ENCODE measurements around the gene C2orf66. TPM values are rescaled to one million over a fixed set of nuclear protein-coding genes. Genes with fewer than 3 reads are reported as not detected.
A peak's percentile ranks its signal among the peaks of the same experiment; 100 is the strongest.

The C2orf66 gene
- not detected for total RNA-seq (2021; ENCODE audit: unreplicated experiment)
- 0.11 TPM in 1 of 2 replicates, not detected in the other for polyA plus RNA-seq (2012)
- percentile 34 among the genes with signal in this experiment for Bru-seq, nascent RNA
- BruChase-seq, experiment 1, labeled RNA remaining after a 6-hour chase: percentile 56 among the genes with signal in this experiment
- BruChase-seq, experiment 2, labeled RNA remaining after a 2-hour chase: percentile 50 among the genes with signal in this experiment
- long read RNA-seq: 0 reads

DNA sequence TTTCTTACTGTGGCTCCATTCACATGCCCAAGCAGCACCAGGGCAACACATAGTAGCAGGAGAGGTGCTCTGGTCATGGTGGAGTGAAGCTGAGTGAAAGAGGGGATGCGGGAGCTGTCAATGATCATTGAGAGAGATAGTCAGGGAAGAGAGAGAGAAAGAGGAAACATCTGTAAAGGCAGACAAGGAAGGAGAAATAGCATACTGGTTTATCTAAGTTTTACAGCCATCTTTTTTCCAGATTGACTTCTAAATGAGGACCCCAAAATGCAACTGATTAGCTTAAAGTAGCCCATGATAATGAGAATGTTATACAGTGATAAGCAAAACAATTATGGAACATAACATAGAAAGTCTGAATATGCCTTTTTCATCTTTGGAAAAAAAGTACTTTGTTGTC is at the start of gene C2orf66:
Gene C2orf66, minus strand, starts transcription at position 96 of the 400 bp plus-strand sequence. Its CDS starts 19 bp downstream, at position 77.
- Histone ChIP-seq H3K27me3 (ENCODE audit: insufficient read depth, low read length) (no peaks in the 10 kb centered on the region), H2AFZ (ENCODE audit: low read depth, low read length, poor library complexity, severe bottlenecking) (no peak within 1 kb of the TSS), H3K9ac (ENCODE audit: low read length) (no peak within 1 kb of the TSS), H3K36me3 (ENCODE audit: control insufficient read depth in 1 of 2, insufficient read depth in 2 of 2, low read length in 2 of 2) (no peaks in the 10 kb centered on the region), H3K27ac (ENCODE audit: low read depth, low read length) (no peak within 1 kb of the TSS), H4K20me1 (ENCODE audit: insufficient read depth) (no peaks in the 10 kb centered on the region), H3K4me3 (replicated peaks in 1 of 2; ENCODE audit: low read depth in 1 of 2, low read length in 2 of 2) (no peak within 1 kb of the TSS), H3K9me3 (ENCODE audit: control insufficient read depth in 1 of 2, insufficient read depth in 1 of 2, low read depth in 1 of 2, low read length in 2 of 2) (no peaks in the 10 kb centered on the region), H3K4me1 (ENCODE audit: control insufficient read depth in 1 of 2, insufficient read depth in 2 of 2, low read length in 2 of 2) (no peaks in the 10 kb centered on the region), H3K9me2 (ENCODE audit: insufficient read depth) (no peaks in the 10 kb centered on the region), H3K4me2 (ENCODE audit: low read length) (no peak within 1 kb of the TSS), H3K79me2 (ENCODE audit: insufficient read depth, low read length) (no peaks in the 10 kb centered on the region)
- ATAC-seq (no peak), DNase-seq (ENCODE audit: low read depth, low spot score) (no peak)
- TF ChIP-seq ZNF274 (IDR thresholded peaks at IDR 0.05; ENCODE audit: low read depth, low read length): no peak
- no peak for TF ChIP-seq ZFX (IDR thresholded peaks at IDR 0.05)
- no peak for TF ChIP-seq REST (IDR thresholded peaks at IDR 0.05; ENCODE audit: low read depth)
- no peak for TF ChIP-seq RAD21 (IDR thresholded peaks at IDR 0.05; ENCODE audit: low read depth)
- no peak for TF ChIP-seq JUND (IDR thresholded peaks at IDR 0.05)
- intact Hi-C loops (cut with micrococcal nuclease): no loop called here
- ChIA-PET CTCF (interaction anchor here (0.6 kb wide), 1 partner anchor 19 kb away, joined by 6 read pairs; no protein-coding TSS in a partner anchor), POLR2A (no interaction called here), RAD21 (ENCODE audit: low non-redundant PET in 1 of 2, low total read pairs in 2 of 2, uncharacterized antibody in 2 of 2, unreplicated experiment in 2 of 2) (no interaction called here)
- no TSS peak for BruUV-seq (replicated peaks)

DNA sequence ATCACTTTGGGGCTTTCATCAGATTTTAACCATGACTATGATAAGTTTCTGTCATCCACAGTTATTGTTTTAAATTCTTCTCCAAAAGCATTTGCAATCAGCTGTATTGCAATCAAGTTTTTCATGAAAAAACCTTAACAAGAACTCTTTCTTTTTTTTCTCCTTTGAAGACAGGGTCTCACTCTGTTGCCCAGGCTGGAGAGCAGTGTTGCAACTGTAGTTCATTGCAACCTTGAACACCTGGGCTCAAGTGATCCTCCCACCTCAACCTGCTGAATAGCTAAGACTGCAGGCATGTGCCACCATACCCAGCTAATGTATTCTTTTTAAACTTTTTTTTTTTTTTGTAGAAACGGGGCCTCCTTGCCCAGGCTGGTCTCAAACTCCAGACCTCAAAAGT is 45.5 kb upstream of the C2orf66 start:
- H3K4me1 ChIP-seq (ENCODE audit: control insufficient read depth in 1 of 2, insufficient read depth in 2 of 2, low read length in 2 of 2): no peaks in the 10 kb centered on the region

More for the DNA sequence above, 45.5 kb upstream of the C2orf66 start:
- H3K27me3 ChIP-seq (ENCODE audit: insufficient read depth, low read length): no peaks in the 10 kb centered on the region
- no TSS peak for BruUV-seq (replicated peaks)
- peaks cover 5% of the 10 kb centered on the region in 2 experiments; a peak in 1 of 4 replicates for H3K9me3 ChIP-seq (ENCODE audit: control insufficient read depth in 1 of 2, insufficient read depth in 1 of 2, low read depth in 1 of 2, low read length in 2 of 2)
- ATAC-seq (no peak), DNase-seq (ENCODE audit: low read depth, low spot score) (no peak)
- no peak overlapping the region for H2AFZ ChIP-seq (ENCODE audit: low read depth, low read length, poor library complexity, severe bottlenecking)
- ChIA-PET RAD21 (ENCODE audit: low non-redundant PET in 1 of 2, low total read pairs in 2 of 2, uncharacterized antibody in 2 of 2, unreplicated experiment in 2 of 2) (interaction anchor here in 1 of 2 experiments (0.7 kb wide), 1 partner anchor 236 kb away, joined by 5 read pairs; no protein-coding TSS in a partner anchor), CTCF (no interaction called here), POLR2A (no interaction called here)
- no peaks in the 10 kb centered on the region for H3K36me3 ChIP-seq (ENCODE audit: control insufficient read depth in 1 of 2, insufficient read depth in 2 of 2, low read length in 2 of 2)
- H3K4me3 ChIP-seq (replicated peaks in 1 of 2; ENCODE audit: low read depth in 1 of 2, low read length in 2 of 2): no peak overlapping the region
- H3K9ac ChIP-seq (ENCODE audit: low read length): no peak overlapping the region
- intact Hi-C loops (cut with micrococcal nuclease): loop anchor here (5.0 to 10.0 kb wide), 2 partner anchors 310 to 523 kb away; no protein-coding TSS in a partner anchor
- no peak overlapping the region for H3K4me2 ChIP-seq (ENCODE audit: low read length)
- H3K79me2 ChIP-seq (ENCODE audit: insufficient read depth, low read length): no peaks in the 10 kb centered on the region
- H4K20me1 ChIP-seq (ENCODE audit: insufficient read depth): no peaks in the 10 kb centered on the region
- no peak overlapping the region for H3K27ac ChIP-seq (ENCODE audit: low read depth, low read length)
- no peaks in the 10 kb centered on the region for H3K9me2 ChIP-seq (ENCODE audit: insufficient read depth)
- TF ChIP-seq, protein P1, sequence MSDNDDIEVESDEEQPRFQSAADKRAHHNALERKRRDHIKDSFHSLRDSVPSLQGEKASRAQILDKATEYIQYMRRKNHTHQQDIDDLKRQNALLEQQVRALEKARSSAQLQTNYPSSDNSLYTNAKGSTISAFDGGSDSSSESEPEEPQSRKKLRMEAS (IDR thresholded peaks at IDR 0.05): no peak
- TF ChIP-seq FOSL1 (IDR thresholded peaks at IDR 0.05; ENCODE audit: low read depth): no peak
- TF ChIP-seq ZBTB33 (IDR thresholded peaks at IDR 0.05; ENCODE audit: extremely low read depth, insufficient replicate concordance, low read length): no peak
- no peak for TF ChIP-seq RAD21 (IDR thresholded peaks at IDR 0.05; ENCODE audit: low read depth)

Data from HCT116 (cell line).